Activated T-cell treated with anti-CD3 and anti-CD28 coated beads, Interleukin-2, amount 50 U/mL, for 72 hours (primary cell): ENCODE measurements around the gene CFDP1. TPM values are rescaled to one million over a fixed set of nuclear protein-coding genes. Genes with fewer than 3 reads are reported as not detected.
A peak's percentile ranks its signal among the peaks of the same experiment; 100 is the strongest.

Experiments used
- ATAC-seq, 2 donors: fragments of 150-1000 bp; cut with Tn5 transposase; replicated peaks in 1 of 2; 2 replicates each; pipeline ENCODE4 v1.10.0; 2021; ENCODE audit warnings: moderate library complexity in 2 of 2, mild to moderate bottlenecking in 1 of 2
- DNase-seq, 2 donors: peaks; one replicate each; pipeline ENCODE4 v3.0.0; 2021 to 2022; ENCODE audit warnings: mixed read lengths in 1 of 2
- H3K27ac Mint-ChIP-seq: one replicate; pipeline ENCODE4 v1.8.0; 2022; ENCODE audit warnings: mild to moderate bottlenecking, moderate library complexity, mixed read lengths
- H3K27me3 Mint-ChIP-seq: one replicate; pipeline ENCODE4 v1.8.0; 2022; ENCODE audit warnings: low read depth, mixed read lengths
- H3K36me3 Mint-ChIP-seq, 2 donors: one replicate each; pipeline ENCODE4 v1.8.0; 2022; ENCODE audit warnings: mixed read lengths in 2 of 2, mild to moderate bottlenecking in 1 of 2; ENCODE audit not compliant: insufficient read depth in 2 of 2
- H3K4me1 Mint-ChIP-seq: one replicate; pipeline ENCODE4 v1.8.0; 2022; ENCODE audit warnings: low read depth, mixed read lengths
- H3K4me3 Mint-ChIP-seq, 2 donors: one replicate each; pipeline ENCODE4 v1.8.0; 2022; ENCODE audit warnings: mild to moderate bottlenecking in 2 of 2, mixed read lengths in 2 of 2, moderate library complexity in 2 of 2
- H3K9me3 Mint-ChIP-seq, 2 donors: one replicate each; pipeline ENCODE4 v1.8.0; 2022; ENCODE audit warnings: mixed read lengths in 2 of 2
- total RNA-seq, 2 donors: library from RNA; stranded (reverse); gene quantifications; one replicate each; pipeline ENCODE4 v1.2.3, GENCODE V29; 2022

CFDP1 gene
- total RNA-seq, 2 donors from 2014 or later = 25.7 to 32.1 TPM

DNA sequence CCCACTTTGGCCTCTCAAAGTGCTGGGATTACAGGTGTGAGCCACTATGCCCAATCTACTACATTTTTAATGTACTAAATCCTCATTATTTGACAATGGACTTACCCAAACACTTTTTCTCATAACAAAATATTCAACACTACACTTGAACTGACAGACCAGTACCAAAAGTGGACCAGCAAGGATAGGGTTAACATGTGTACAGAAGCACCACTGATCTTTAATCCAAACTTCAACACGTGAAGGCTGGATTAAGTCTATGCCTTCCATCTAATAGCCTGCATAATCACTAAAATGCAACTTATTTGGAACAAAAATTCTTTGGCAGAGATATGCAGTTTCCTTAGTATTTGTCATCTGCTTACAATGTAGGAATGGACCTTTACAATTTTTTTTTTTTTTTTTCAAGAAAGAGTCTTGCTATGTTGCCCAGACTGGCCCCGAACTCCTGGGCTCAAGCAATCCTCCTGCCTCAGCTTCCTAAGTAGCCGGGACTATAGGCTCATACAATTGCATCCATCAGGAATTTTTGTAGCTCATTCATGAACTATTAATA, 121.8 kb downstream of the CFDP1 start:
- no peak for ATAC-seq
- no peak overlapping the region for H3K4me3 Mint-ChIP-seq
- H3K9me3 Mint-ChIP-seq = no peaks in the 10 kb centered on the region
- H3K27me3 Mint-ChIP-seq = no peaks in the 10 kb centered on the region
- no peak for DNase-seq
- H3K27ac Mint-ChIP-seq = no peak overlapping the region
- peaks cover 3% of the 10 kb centered on the region for H3K4me1 Mint-ChIP-seq
- peaks cover 0 to 6% of the 10 kb centered on the region in 2 donors for H3K36me3 Mint-ChIP-seq

DNA sequence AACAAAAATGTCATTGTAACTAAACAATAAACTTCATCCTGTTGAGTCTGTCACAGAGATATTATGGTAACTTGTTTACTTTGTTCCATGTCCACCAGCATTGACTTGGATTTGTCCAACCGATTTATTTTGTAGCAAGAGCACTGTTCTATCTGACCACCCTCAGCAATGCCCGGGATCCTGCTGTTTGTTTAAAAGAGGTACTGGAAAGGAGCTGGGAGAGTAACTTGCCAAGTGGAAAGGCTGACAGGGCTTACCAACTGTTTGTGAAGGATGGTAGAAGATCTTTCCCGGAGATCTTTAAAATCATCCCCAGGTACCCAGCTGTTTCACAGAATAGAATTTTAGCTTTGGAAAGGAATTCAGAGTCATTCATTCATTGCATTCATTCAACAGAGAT, 122.8 kb downstream of the CFDP1 start:
- Mint-ChIP-seq H3K4me3 (no peak overlapping the region), H3K27ac (no peak overlapping the region), H3K9me3 (no peaks in the 10 kb centered on the region), H3K36me3 (peaks cover 0 to 6% of the 10 kb centered on the region in 2 donors), H3K4me1 (peaks cover 12% of the 10 kb centered on the region), H3K27me3 (no peaks in the 10 kb centered on the region)
- ATAC-seq (no peak), DNase-seq (no peak)

DNA sequence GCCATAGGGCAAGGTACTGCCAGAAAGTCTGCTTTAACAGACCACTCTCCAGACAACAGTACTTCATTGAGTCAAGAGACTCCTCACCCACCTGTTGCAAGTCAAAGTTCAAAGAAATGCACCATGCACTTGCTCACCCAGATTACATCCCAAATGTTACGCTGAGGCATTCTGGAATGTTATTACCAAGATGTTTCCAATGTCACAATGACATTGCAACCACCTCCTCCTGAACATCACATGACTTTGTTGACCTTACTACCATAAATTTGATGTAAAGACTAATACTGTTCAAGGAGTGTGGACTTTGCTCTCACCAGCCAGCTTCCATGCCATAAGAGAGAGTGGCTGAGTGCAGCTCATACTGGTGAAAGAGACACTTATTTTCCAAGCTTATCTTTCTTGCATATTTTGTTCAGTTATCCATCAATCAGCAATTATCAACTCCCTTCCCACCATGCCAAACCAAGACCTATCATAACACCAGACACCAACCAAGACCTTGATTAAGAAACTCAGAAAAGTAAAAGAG, 123.3 kb downstream of the CFDP1 start:
- Mint-ChIP-seq H3K27me3 (no peaks in the 10 kb centered on the region), H3K27ac (no peak overlapping the region), H3K36me3 (peaks cover 1 to 9% of the 10 kb centered on the region in 2 donors), H3K4me3 (no peak overlapping the region), H3K9me3 (no peaks in the 10 kb centered on the region), H3K4me1 (peaks cover 18% of the 10 kb centered on the region)
- ATAC-seq (no peak), DNase-seq (no peak)

DNA sequence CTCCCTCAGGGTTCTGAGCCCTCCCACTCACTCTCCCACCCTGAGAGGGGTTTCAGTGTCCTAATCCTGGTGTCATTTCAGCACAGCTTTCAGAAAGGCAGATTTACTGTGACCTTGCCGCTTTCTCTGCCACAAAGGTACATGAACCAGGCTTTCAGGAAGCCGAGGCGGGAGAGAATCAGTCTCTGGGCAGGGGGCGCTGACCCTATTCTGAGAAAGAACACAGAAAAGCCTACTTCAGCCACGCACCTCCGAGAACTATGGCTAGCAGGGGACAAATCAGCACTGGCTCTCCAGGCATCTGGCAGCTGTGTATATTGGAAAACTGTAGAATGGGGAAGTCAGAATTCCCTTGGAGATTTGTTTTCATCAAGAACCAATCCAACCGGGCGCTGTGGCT, 124.1 kb downstream of the CFDP1 start:
- H3K27ac Mint-ChIP-seq = no peak overlapping the region

DNA sequence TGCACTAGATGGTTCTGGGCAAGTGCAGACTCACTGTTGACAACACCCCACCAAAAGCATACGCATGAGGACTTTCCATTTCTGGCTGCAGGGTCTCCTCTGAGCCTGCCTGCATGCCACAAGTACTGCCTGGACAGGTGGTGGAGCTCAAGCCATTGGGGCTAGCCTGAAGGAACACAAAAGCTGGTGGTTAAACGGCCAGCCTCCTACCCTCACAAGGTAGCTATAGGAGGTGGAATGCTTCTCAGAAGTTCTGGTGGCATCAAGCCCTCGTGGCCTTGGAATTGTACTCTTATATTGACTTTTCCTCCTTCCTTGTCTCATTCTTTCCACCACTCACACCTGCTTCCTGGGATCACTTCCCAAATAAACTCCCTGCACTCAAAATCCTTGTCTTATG, 125.3 kb downstream of the CFDP1 start:
- Mint-ChIP-seq H3K4me1 (peaks cover 23% of the 10 kb centered on the region), H3K9me3 (no peaks in the 10 kb centered on the region), H3K4me3 (no peak overlapping the region), H3K27me3 (no peaks in the 10 kb centered on the region), H3K36me3 (peaks cover 2 to 13% of the 10 kb centered on the region in 2 donors), H3K27ac (no peak overlapping the region)
- DNase-seq (no peak), ATAC-seq (no peak)

More for the DNA sequence above, 124.1 kb downstream of the CFDP1 start:
- no peak for DNase-seq
- H3K9me3 Mint-ChIP-seq = no peaks in the 10 kb centered on the region
- peaks cover 2 to 14% of the 10 kb centered on the region in 2 donors for H3K36me3 Mint-ChIP-seq
- no peaks in the 10 kb centered on the region for H3K27me3 Mint-ChIP-seq
- no peak overlapping the region for H3K4me3 Mint-ChIP-seq
- peaks cover 23% of the 10 kb centered on the region for H3K4me1 Mint-ChIP-seq
- no peak for ATAC-seq

DNA sequence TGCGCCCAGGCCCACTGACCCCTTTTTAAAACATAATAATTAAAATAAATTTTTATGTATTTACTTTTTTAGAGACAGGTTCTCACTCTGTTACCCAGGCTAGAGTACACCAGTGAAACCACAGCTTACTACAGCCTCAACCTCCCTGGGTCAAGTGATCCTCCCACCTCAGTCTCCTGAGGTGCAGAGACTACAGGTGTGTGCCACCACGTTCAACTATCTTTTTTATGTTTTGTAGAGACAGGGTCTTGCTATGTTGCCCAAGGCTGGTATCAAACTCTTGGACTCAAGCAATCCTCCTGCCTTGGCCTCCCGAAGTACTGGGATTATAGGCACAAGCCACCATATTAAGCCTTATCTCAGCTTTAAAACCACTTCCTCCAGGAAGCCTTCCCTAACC, 125.8 kb downstream of the CFDP1 start:
- H3K27me3 Mint-ChIP-seq = no peaks in the 10 kb centered on the region
- no peaks in the 10 kb centered on the region for H3K9me3 Mint-ChIP-seq
- peaks cover 23% of the 10 kb centered on the region for H3K4me1 Mint-ChIP-seq
- DNase-seq (no peak), ATAC-seq (no peak)
- H3K27ac Mint-ChIP-seq = no peak overlapping the region
- no peak overlapping the region for H3K4me3 Mint-ChIP-seq
- H3K36me3 Mint-ChIP-seq = peaks cover 2 to 13% of the 10 kb centered on the region in 2 donors

DNA sequence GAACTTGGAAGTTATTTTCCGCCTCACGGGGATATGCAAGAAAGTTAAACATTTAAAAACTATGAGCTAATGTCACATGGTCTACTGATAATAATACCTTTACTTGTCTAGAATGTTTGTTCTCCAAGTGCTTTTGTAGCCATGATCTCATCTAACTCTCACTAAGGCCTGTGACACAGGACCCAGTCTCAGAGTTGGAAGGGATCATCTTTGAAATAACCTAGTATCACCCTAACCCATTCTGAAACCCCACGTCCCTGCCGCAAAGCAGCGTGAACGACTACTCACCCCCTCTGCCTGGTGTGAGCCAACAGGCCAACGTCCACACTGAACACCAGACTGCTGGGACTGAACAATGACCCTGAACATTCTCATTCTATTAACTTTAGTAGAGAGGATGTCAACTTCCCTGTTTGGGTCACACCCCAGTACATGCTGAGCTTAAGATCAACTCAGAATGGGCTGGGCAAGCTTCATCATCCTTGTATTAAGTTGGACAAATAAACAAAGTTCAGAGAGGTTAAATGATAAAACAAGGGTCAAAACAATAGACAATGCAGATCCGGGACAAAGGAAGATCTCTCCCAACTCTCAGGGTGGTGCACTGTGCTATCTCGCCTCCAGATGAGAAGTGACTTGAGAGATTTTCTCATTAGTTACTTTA, 127.1 kb downstream of the CFDP1 start:
- H3K36me3 Mint-ChIP-seq = peaks cover 2 to 19% of the 10 kb centered on the region in 2 donors
- no peaks in the 10 kb centered on the region for H3K27me3 Mint-ChIP-seq
- ATAC-seq (no peak), DNase-seq (no peak)
- peak overlapping the region; percentile 86 for H3K27ac Mint-ChIP-seq
- peaks cover 23% of the 10 kb centered on the region for H3K4me1 Mint-ChIP-seq
- no peaks in the 10 kb centered on the region for H3K9me3 Mint-ChIP-seq
- H3K4me3 Mint-ChIP-seq = peak overlapping the region; percentile 37 to 38

DNA sequence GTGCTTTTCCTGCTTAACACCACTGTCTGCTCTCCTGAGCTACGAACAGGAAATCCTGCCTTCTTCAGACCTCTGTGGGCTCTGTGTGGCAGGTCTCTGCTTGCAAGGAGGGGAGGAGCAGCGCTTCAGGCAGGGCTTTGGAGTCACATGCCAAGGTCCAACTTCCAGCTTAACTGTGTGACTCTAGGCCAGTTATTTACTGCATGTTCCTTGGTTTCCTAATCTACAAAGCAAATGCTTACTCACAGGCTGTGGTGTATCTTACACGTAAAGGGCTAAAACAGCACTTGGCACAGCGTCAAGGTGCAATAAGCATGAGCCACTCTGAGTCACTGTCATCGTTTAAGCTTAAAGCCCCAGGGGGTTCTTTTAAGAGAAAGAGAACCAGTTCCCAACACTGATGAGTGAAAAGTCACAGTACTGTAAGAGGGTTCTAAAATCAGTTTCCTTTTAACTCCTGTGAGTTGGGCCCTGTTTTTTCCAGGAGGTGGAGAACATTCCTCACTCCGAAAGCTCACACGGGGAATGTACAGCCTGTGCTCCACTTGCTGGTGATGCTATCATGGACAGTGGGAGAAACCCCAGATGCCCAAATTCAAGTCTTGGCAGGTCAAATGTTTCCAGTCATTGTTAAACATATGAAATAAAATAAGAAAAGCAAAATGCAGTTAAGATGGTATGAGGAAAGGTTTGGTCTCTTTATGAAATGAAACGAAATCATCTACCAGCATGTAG, 127.8 kb downstream of the CFDP1 start:
- Mint-ChIP-seq H3K27me3 (no peaks in the 10 kb centered on the region), H3K36me3 (peaks cover 4 to 19% of the 10 kb centered on the region in 2 donors), H3K27ac (peak overlapping the region; percentile 86), H3K4me1 (peaks cover 23% of the 10 kb centered on the region), H3K9me3 (no peaks in the 10 kb centered on the region), H3K4me3 (peak overlapping the region; percentile 65 to 71)
- peak; percentile 98 for ATAC-seq
- DNase-seq = peak; percentile 72 to 81

DNA sequence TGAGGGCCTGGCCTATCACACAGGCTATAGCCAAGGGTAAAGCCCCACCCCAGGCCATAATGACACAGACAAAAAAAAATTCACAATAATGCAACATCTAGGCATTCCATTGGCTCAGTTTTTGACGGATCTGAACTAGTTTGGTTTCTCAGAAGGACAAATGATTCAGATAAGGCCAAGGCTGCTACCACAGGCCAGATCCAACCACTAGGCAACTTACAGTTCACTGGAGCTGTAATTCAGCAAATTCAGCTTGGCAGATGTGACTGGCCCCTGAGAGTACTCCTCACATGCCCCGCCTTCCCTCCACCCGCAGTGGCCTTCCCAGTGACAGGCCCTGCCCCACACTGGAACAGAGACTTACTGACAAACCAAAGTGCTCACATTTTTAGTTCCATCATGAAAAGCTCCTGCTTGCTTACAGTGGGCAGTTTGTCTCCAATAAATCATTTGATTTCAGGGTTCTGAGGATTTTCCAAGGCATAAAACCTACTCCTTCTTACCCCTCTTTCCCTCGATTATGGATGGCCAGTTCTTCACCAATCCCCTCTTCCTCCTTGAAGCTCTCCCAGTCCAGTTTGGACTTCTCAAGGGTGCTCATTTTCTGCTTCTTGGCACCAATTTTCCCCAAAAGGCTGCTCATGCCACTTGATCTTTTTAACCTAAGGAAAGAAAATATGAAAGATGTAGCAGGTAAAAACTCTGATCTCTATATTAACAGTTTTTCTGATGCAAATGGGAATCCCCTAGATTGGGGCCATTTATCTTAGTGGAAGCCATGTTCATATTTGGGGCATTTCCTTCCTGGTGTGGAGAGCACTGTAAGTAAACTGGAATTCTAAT, 128.6 kb downstream of the CFDP1 start:
- Mint-ChIP-seq H3K27me3 (no peaks in the 10 kb centered on the region), H3K4me3 (peak overlapping the region; percentile 65 to 71)

DNA sequence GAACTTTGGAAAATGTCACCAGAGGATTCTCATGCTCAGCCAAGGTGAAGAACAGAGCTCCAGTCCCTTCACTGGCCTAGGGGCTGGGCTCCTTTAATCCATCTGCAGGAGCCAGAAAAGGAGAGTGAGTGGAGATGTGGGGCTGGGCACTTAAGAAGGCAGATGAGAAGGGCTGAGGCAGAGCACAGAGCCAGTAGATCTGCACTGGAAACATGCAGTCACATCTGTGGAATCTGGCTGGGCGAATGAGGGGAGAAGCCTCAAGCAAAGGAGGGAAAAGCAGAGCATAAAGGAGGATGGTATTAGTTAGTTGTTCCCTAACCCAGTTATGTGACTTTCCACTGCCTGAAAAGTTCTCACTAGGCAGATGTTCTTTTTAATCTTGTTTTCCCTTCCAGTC, 131.5 kb downstream of the CFDP1 start:
- Mint-ChIP-seq H3K27me3 (no peaks in the 10 kb centered on the region), H3K9me3 (no peaks in the 10 kb centered on the region), H3K4me1 (peaks cover 23% of the 10 kb centered on the region), H3K36me3 (peaks cover 11 to 30% of the 10 kb centered on the region in 2 donors), H3K27ac (no peak overlapping the region), H3K4me3 (no peak overlapping the region)
- ATAC-seq (no peak), DNase-seq (no peak)

More for the DNA sequence above, 128.6 kb downstream of the CFDP1 start:
- Mint-ChIP-seq H3K27ac (peak overlapping the region; percentile 86), H3K4me1 (peaks cover 23% of the 10 kb centered on the region), H3K9me3 (no peaks in the 10 kb centered on the region), H3K36me3 (peaks cover 7 to 23% of the 10 kb centered on the region in 2 donors)
- ATAC-seq (no peak), DNase-seq (peak in 1 of 2 donors; percentile 13)

DNA sequence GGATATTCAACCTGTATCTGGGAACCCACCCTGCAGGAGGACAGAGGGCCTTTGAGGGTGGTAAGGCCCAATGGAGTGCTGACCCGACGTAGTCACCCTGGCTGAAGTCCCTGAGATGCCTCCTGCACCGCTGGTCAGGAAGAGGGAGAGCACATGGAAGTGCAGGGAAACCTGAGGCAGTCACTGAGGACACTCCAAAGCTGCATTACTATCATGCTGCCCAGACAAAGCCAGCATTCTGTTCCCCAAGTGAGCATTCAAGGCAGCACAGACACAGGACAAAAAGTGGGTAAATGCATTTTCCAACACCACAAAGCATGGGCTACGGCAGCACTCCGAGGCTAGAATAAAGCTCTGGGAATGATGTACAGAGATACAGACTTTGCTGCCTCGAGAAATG, 135.0 kb downstream of the CFDP1 start:
- Mint-ChIP-seq H3K9me3 (no peaks in the 10 kb centered on the region), H3K4me1 (no peaks in the 10 kb centered on the region), H3K36me3 (peaks cover 11 to 19% of the 10 kb centered on the region in 2 donors), H3K27me3 (no peaks in the 10 kb centered on the region), H3K27ac (no peak overlapping the region), H3K4me3 (no peak overlapping the region)
- ATAC-seq (no peak), DNase-seq (no peak)

DNA sequence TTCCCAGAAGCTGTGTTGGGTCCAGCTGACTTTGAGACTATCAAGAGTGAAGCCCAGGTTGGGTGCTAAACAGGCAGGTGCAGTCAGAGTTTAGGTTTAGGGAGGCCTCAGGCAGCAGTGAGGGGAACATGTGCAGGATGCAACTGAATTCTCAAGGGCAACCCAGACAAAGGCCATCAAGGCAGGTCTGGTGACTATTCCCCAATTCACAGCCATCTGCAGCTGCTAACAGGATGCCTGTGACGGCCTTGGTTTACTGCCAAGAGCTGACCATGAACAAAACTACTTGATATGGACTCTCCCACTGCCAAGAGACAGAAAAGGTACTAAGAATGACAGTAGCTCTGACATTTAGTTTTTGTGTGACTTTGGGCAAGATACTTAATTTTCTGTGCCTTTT, 136.7 kb downstream of the CFDP1 start:
- ATAC-seq = no peak
- no peak for DNase-seq
- no peaks in the 10 kb centered on the region for H3K4me1 Mint-ChIP-seq
- H3K27ac Mint-ChIP-seq = no peak overlapping the region
- H3K9me3 Mint-ChIP-seq = no peaks in the 10 kb centered on the region
- H3K36me3 Mint-ChIP-seq = peaks cover 11 to 21% of the 10 kb centered on the region in 2 donors
- H3K4me3 Mint-ChIP-seq = no peak overlapping the region
- H3K27me3 Mint-ChIP-seq = no peaks in the 10 kb centered on the region
